Anterior cingulate cortex (tissue), 58 donors: ENCODE results near the gene DHX29.
"Not testable (repeated sequence)": the region's sequence is repeated elsewhere in the genome, so short reads cannot be mapped to it uniquely, and the experiment has no call there.

ENCODE experiments used
- DNase-seq, 58 donors: peaks; one replicate each; lab custom pipeline; 2025; lab: John Stamatoyannopoulos, UW

DHX29 gene

GRCh38 chr5:55307383-55308253 lies at the start of gene DHX29, which contains the start of gene MTREX:
DHX29 (minus strand) TSS chr5:55307694; CDS start chr5:55307573, 121 bp downstream.
MTREX (plus strand) TSS chr5:55307989; CDS start chr5:55308014, 25 bp downstream.
- peak; percentile 60 to 99 (median 92) for DNase-seq

GRCh38 chr5:55356896-55357295 lies 49.4 kb upstream of the DHX29 start:
- DNase-seq: no peak

GRCh38 chr5:55350754-55351153 lies 43.3 kb upstream of the DHX29 start:
- DNase-seq: no peak

GRCh38 chr5:55347786-55348185 lies 40.3 kb upstream of the DHX29 start:
- DNase-seq: no peak

- DNase-seq: no peak
These were observed 37.8 kb upstream of the DHX29 start for GRCh38 chr5:55345327-55345726.

- peak in 31 of 58 donors; percentile 4 to 73 (median 18) for DNase-seq
These were observed 37.0 kb upstream of the DHX29 start for GRCh38 chr5:55344392-55344992.

GRCh38 chr5:55343609-55344008 lies 36.1 kb upstream of the DHX29 start:
- DNase-seq: no peak

- DNase-seq: no peak
These were observed 35.6 kb upstream of the DHX29 start for GRCh38 chr5:55343107-55343506.

- peak in 1 of 58 donors; percentile 1 for DNase-seq
These were observed 31.3 kb upstream of the DHX29 start for GRCh38 chr5:55338810-55339243.

GRCh38 chr5:55338092-55338613 lies 30.7 kb upstream of the DHX29 start:
- DNase-seq: no peak

- DNase-seq: no peak
These were observed 26.3 kb upstream of the DHX29 start for GRCh38 chr5:55333811-55334210.

- no peak for DNase-seq
These were observed 25.5 kb upstream of the DHX29 start for GRCh38 chr5:55333017-55333416.

GRCh38 chr5:55331321-55331720 lies 23.8 kb upstream of the DHX29 start:
- no peak for DNase-seq

- DNase-seq: no peak
These were observed 19.8 kb upstream of the DHX29 start for GRCh38 chr5:55327281-55327680.

GRCh38 chr5:55325621-55326020 lies 18.1 kb upstream of the DHX29 start:
- DNase-seq: no peak

- DNase-seq: peak in 2 of 58 donors; percentile 3 to 56
These were observed 17.4 kb upstream of the DHX29 start for GRCh38 chr5:55324815-55325418.

- DNase-seq: no peak
These were observed 16.5 kb upstream of the DHX29 start for GRCh38 chr5:55324006-55324405.

GRCh38 chr5:55320571-55320970 lies 13.1 kb upstream of the DHX29 start:
- DNase-seq: no peak

- no peak for DNase-seq
These were observed 12.0 kb upstream of the DHX29 start for GRCh38 chr5:55319491-55319890.

GRCh38 chr5:55318237-55318636 lies 10.7 kb upstream of the DHX29 start:
- not testable (repeated sequence) for DNase-seq

- DNase-seq: no peak
These were observed 9.3 kb upstream of the DHX29 start for GRCh38 chr5:55316837-55317236.
